K562 (cell line): Measurements from ENCODE around the gene SH3D19. TPM values are rescaled to one million over a fixed set of nuclear protein-coding genes. Genes with fewer than 3 reads are reported as not detected.
A peak's percentile ranks its signal among the peaks of the same experiment; 100 is the strongest.

Experiments
- CBX8 ChIP-seq: fragments of 200-600 bp; sonication (generic); IDR thresholded peaks from 2 replicates; pipeline ENCODE4 v1.6.1; 2012; ENCODE audit warnings: borderline replicate concordance, mixed run types, low read depth, mild to moderate bottlenecking, moderate library complexity, mixed read lengths, low read length, control low read depth, inconsistent platforms; ENCODE audit not compliant: poor library complexity, severe bottlenecking; ENCODE audit errors: extremely low read depth
- CEBPG ChIP-seq, 3 experiments: fragments of 200-800 bp in 1 of 3; sonication (Bioruptor generic) in 1 of 3; sonication (generic) in 1 of 3; formaldehyde crosslinking in 1 of 3; IDR thresholded peaks in 2 of 3; conservative IDR thresholded peaks in 1 of 3; 2 replicates each; pipeline versions ENCODE4 v1.6.1 to v1.8.0; 2016 to 2022; ENCODE audit warnings: missing compliant biosample characterization in 2 of 3, missing genetic modification characterization in 2 of 3, mild to moderate bottlenecking in 1 of 3, missing genetic modification reagents in 1 of 3
- FOXM1 ChIP-seq, 2 experiments: fragments of 450-650 bp in 1 of 2; sonication (generic) in 1 of 2; formaldehyde crosslinking in 1 of 2; IDR thresholded peaks; 2 replicates each; pipeline versions ENCODE4 v1.6.1 to v1.9.0; 2017 to 2022; ENCODE audit warnings: low read depth in 2 of 2, mild to moderate bottlenecking in 2 of 2, missing genetic modification reagents in 1 of 2, moderate library complexity in 1 of 2
- HEY1 ChIP-seq: fragments of 250-450 bp; sonication (Bioruptor Pico); IDR thresholded peaks from 2 replicates; pipeline ENCODE4 v1.5.0; 2020; ENCODE audit warnings: mild to moderate bottlenecking, moderate library complexity, borderline replicate concordance
- MEIS2 ChIP-seq: fragments of 450-650 bp; IDR thresholded peaks from 2 replicates; pipeline ENCODE4 v1.6.1; 2014; ENCODE audit warnings: mild to moderate bottlenecking; ENCODE audit not compliant: partially characterized antibody
- MTA2 ChIP-seq: fragments of 450-650 bp; IDR thresholded peaks from 2 replicates; pipeline ENCODE4 v1.6.1; 2016; ENCODE audit warnings: low read depth
- NFIX ChIP-seq: fragments of 250-450 bp; sonication (Bioruptor Pico); IDR thresholded peaks from 2 replicates; pipeline ENCODE4 v1.4.0; 2020; ENCODE audit warnings: low read depth, mild to moderate bottlenecking, moderate library complexity
- NR2C1 ChIP-seq, 2 experiments: fragments of 450-650 bp; IDR thresholded peaks; 2 replicates each; pipeline ENCODE4 v1.6.1; 2017; ENCODE audit warnings: mild to moderate bottlenecking in 2 of 2, antibody characterized with exemption in 1 of 2, inconsistent platforms in 1 of 2, missing compliant biosample characterization in 1 of 2, missing genetic modification characterization in 1 of 2
- RAD21 ChIP-seq, 2 experiments: fragments of 250-450 bp in 1 of 2; fragments of 450-650 bp in 1 of 2; sonication (Bioruptor Pico) in 1 of 2; formaldehyde crosslinking in 1 of 2; IDR thresholded peaks in 1 of 2; conservative IDR thresholded peaks in 1 of 2; 2 replicates each; pipeline versions ENCODE4 v1.4.0 to v1.8.0; 2020 to 2022; ENCODE audit warnings: mild to moderate bottlenecking in 2 of 2, moderate library complexity in 1 of 2
- RBBP5 ChIP-seq: fragments of 200-600 bp; sonication (generic); IDR thresholded peaks from 2 replicates; pipeline ENCODE4 v1.6.1; 2012; ENCODE audit warnings: borderline replicate concordance, mild to moderate bottlenecking, low read length, control low read depth, inconsistent platforms; ENCODE audit not compliant: insufficient read depth, poor library complexity, severe bottlenecking
- RBFOX2 ChIP-seq: fragments of 200-400 bp; formaldehyde crosslinking; IDR thresholded peaks from 2 replicates; pipeline ENCODE4 v1.6.1; 2017; ENCODE audit warnings: low read depth, mild to moderate bottlenecking, low read length, moderate library complexity
- RNF219 ChIP-seq: fragments of 250-450 bp; sonication (Bioruptor Pico); IDR thresholded peaks from 2 replicates; pipeline ENCODE4 v1.5.0; 2022; ENCODE audit warnings: mild to moderate bottlenecking
- ZNF174 ChIP-seq: fragments of 250-450 bp; sonication (Bioruptor Pico); IDR thresholded peaks from 2 replicates; pipeline ENCODE4 v1.4.0; 2020; ENCODE audit warnings: mild to moderate bottlenecking
- ZNF644 ChIP-seq: fragments of 200-800 bp; sonication (Bioruptor generic); IDR thresholded peaks from 2 replicates; pipeline ENCODE4 v1.6.1; 2016; ENCODE audit warnings: low read depth, missing genetic modification characterization, missing compliant biosample characterization
- polyA plus RNA-seq, 8 experiments: library from polyadenylated mRNA; depleted of rRNA in 4 of 8; stranded (reverse) in 5 of 8; unstranded in 3 of 8; fragments of >200 nt; fragmentation: Nextera tagmentation in 2 of 8; fragmentation: Illumina TruSeq in 1 of 8; extraction: Ambion mirVana in 2 of 8; extraction: Trizol in 1 of 8; gene quantifications; 2 replicates each; pipeline versions ENCODE4 v1.2.1 to v1.2.3, GENCODE V29; 2011 to 2014; ENCODE audit warnings: inconsistent platforms in 1 of 8, missing spikeins in 1 of 8
- total RNA-seq, 7 experiments: library from RNA; depleted of rRNA in 6 of 7; stranded (reverse); fragments of >200 nt in 6 of 7; fragmentation: Illumina TruSeq in 2 of 7; extraction: Trizol in 2 of 7; gene quantifications; 2 replicates each; pipeline versions ENCODE4 v1.2.1 to v1.2.3, GENCODE V29; 2011 to 2021; ENCODE audit warnings: low replicate concordance in 1 of 7
- TF ChIP-seq, protein P1 (sequence below), 2 experiments: IDR thresholded peaks in 1 of 2; conservative IDR thresholded peaks in 1 of 2; 2 replicates each; pipeline ENCODE4 v1.6.1; 2016; ENCODE audit warnings: low read depth in 2 of 2, mild to moderate bottlenecking in 1 of 2, missing compliant biosample characterization in 1 of 2, missing genetic modification characterization in 1 of 2, moderate library complexity in 1 of 2
- TF ChIP-seq, protein P2 (sequence below): fragments of 450-650 bp; conservative IDR thresholded peaks from 2 replicates; pipeline ENCODE4 v1.6.1; 2016; ENCODE audit warnings: missing genetic modification characterization, low read depth, mild to moderate bottlenecking, missing compliant biosample characterization, moderate library complexity
- TF ChIP-seq, protein P3 (sequence below): fragments of 450-650 bp; IDR thresholded peaks from 2 replicates; pipeline ENCODE4 v1.6.1; 2016

The SH3D19 gene
- total and polyA plus RNA-seq, 9 of the 15 experiments (the other 6 are each of a cell fraction or from before 2014, with no cell fraction given): 0.42 to 2.2 (median 1.1) TPM; not detected in 6

DNA sequence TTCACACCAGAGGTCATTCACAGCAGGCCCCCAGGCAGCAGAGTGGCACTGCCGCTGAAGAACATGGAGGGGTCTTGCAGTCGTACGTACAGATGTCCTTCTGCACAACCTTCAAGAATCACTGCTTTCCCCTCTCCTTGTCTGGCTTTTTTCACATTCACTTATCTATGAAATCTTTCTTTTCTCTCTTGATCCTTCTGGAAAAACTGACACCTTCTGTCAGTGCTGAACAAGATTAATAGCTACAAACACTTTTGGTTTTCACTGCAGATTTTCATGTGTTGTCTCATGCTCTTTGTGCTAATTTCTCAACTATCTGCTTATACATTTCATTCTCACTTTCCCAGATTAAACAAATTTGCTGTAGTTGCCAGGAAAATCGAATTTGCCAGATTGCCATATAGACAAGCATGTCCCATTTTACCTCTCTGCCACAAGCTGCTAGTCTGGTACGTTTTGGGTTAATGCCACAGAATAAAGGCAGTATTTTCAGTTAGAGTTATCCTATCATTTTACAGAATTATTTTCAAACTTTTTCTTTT is 142.9 kb downstream of the SH3D19 start (continued):
- TF ChIP-seq, protein P1, sequence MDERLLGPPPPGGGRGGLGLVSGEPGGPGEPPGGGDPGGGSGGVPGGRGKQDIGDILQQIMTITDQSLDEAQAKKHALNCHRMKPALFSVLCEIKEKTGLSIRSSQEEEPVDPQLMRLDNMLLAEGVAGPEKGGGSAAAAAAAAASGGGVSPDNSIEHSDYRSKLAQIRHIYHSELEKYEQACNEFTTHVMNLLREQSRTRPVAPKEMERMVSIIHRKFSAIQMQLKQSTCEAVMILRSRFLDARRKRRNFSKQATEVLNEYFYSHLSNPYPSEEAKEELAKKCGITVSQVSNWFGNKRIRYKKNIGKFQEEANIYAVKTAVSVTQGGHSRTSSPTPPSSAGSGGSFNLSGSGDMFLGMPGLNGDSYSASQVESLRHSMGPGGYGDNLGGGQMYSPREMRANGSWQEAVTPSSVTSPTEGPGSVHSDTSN (CRISPR knock-in tag; IDR thresholded peaks at IDR 0.05; ENCODE audit: low read depth): no peak
- TF ChIP-seq, protein P1 (tag; conservative IDR thresholded peaks at IDR 0.05; ENCODE audit: low read depth): 0 out of 2 replicates have a peak, but pooled peaks have one; percentile 20
- TF ChIP-seq CBX8 (peak; percentile 7), FOXM1 (IDR thresholded peaks at IDR 0.05; ENCODE audit: low read depth) (no peak), FOXM1 (CRISPR knock-in tag; IDR thresholded peaks at IDR 0.05; ENCODE audit: low read depth) (no peak), MEIS2 (peak; percentile 53), RNF219 (CRISPR knock-in tag) (no peak), ZNF644 (no peak), NR2C1 (IDR thresholded peaks at IDR 0.05) (no peak), NR2C1 (tag; IDR thresholded peaks at IDR 0.05) (no peak), MTA2 (no peak), RBBP5 (no peak), HEY1 (CRISPR knock-in tag) (no peak), CEBPG (CRISPR knock-in tag; IDR thresholded peaks at IDR 0.05) (no peak), CEBPG (tag; conservative IDR thresholded peaks at IDR 0.05 in 1 of 2, IDR thresholded peaks at IDR 0.05 in 1 of 2) (no peak), RBFOX2 (no peak), NFIX (CRISPR knock-in tag) (no peak), RAD21 (CRISPR knock-in tag; conservative IDR thresholded peaks at IDR 0.05 in 1 of 2, IDR thresholded peaks at IDR 0.05 in 1 of 2) (no peak), ZNF174 (no peak)
- TF ChIP-seq, protein P2, sequence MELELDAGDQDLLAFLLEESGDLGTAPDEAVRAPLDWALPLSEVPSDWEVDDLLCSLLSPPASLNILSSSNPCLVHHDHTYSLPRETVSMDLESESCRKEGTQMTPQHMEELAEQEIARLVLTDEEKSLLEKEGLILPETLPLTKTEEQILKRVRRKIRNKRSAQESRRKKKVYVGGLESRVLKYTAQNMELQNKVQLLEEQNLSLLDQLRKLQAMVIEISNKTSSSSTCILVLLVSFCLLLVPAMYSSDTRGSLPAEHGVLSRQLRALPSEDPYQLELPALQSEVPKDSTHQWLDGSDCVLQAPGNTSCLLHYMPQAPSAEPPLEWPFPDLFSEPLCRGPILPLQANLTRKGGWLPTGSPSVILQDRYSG (tag): no peak
- TF ChIP-seq, protein P3, sequence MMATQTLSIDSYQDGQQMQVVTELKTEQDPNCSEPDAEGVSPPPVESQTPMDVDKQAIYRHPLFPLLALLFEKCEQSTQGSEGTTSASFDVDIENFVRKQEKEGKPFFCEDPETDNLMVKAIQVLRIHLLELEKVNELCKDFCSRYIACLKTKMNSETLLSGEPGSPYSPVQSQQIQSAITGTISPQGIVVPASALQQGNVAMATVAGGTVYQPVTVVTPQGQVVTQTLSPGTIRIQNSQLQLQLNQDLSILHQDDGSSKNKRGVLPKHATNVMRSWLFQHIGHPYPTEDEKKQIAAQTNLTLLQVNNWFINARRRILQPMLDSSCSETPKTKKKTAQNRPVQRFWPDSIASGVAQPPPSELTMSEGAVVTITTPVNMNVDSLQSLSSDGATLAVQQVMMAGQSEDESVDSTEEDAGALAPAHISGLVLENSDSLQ: 0 out of 2 replicates have a peak, but pooled peaks have one; percentile 27
